ENCODE results near the gene WDR44.
"Not testable (repeated sequence)": the region's sequence is repeated elsewhere in the genome, so short reads cannot be mapped to it uniquely, and the experiment has no call there.

The WDR44 gene

GRCh38 chrX:118480172-118480571 lies 134.3 kb downstream of the WDR44 start:
- no peak for DNase-seq (ENCODE audit: low spot score)

GRCh38 chrX:118482384-118482783 lies 136.5 kb downstream of the WDR44 start:
- DNase-seq (ENCODE audit: low spot score) = not testable (repeated sequence)

GRCh38 chrX:118484216-118484903 lies 138.5 kb downstream of the WDR44 start:
- no peak for DNase-seq (ENCODE audit: low spot score)

DNA sequence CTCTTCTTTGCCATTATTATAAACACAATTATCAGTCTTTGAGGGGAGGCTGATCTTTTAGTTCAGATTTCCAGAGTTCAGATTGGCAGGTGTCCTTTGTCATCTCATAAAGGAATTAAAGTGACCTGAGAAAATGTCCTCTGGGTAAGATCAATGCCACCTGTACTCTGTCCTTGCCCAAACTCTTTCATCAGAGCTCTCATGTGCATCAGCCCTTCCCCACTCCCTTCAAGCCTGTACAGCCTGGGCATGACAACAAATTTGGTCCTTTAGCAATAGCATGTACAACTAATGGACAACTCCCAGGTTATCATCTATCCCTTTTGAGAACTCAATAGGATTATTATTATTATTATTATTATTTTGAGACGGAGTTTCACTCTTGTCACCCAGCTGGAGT lies 140.8 kb downstream of the WDR44 start:
- DNase-seq (ENCODE audit: low spot score) = not testable (repeated sequence)

- no peak for DNase-seq (ENCODE audit: low spot score)
Measured at GRCh38 chrX:118493016-118493415, 147.1 kb downstream of the WDR44 start.

DNA sequence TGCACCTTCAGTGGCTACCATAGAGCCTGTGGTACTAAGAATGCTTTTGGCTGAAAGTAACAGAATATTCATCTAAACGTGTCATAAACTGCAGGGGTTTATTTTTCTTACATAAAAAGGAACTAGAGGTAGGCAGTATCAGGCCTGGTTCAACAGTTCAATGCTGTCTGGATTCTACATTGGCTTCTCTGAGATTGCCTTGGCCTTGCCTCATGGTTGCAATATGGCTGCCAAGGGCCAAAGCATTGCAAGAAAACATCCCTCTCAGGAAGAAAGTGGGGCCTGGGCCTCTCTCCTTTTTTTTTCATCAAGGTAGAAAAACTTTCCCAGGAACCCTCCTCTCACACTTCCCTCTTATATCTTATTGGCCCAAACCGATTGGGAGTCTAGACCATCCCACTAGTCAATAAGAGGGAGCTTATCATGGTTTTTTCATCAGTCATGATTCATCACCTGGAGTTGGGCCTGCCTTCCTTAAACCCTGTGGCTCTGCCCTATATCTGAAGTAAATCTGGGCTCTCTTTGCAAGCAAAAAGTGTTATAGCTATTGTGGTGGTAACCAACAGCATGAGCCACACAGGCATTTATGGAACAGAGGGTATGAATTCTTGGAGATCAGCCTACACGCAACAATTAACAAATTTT lies 147.9 kb downstream of the WDR44 start:
- DNase-seq (ENCODE audit: low spot score) = no peak

DNA sequence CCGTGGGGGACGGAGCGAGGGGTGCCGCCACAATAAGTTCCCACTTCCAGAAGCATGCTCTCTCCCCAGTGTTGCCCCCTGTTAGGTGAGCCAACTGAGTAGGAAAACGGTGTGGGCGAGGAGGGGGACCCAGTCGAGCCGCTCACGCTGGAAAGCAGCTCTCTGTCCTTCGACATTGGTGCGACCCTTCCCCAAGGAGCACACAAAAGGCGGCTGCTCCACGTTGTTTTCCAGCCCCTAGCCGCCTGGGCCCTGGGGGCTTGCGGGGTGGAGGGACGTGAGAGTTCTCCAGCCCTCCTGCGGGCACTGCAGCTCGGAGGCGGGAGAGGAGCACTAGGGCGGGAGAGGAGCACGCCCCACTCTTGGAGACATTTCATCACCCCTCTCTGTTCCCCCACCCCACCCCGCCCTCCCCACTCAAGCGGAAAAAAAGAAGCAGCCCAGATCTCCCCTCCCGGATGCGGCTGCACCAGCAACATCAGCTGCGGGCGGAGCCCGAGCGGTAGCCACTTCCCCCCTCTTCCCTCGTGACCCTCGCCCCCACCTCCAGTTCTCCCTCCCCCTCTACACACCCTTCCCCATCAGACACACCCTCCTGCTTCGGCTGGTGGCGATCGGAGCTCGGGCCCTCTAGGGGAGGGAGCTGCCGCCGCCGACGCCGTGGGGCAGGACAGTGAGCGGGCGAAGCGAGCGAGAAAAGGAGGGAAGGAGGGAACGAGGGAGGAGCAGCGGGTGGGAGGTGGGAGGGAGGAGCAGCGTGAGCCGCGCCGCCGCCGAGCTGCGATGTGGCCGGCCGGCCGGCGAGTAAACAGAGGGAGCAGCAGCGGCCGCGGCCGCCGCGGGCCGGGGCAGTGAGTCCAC lies 149.4 kb downstream of the WDR44 start, which contains the start of gene DOCK11:
Gene DOCK11 (plus strand): TSS at position 755 of the 861 bp plus-strand sequence. CDS start 157 bp downstream, outside the sequence.
- no peak for DNase-seq (ENCODE audit: low spot score)

- DNase-seq (ENCODE audit: low spot score) = no peak
Measured at GRCh38 chrX:118495958-118496762, 150.3 kb downstream of the WDR44 start.

- no peak for DNase-seq (ENCODE audit: low spot score)
Measured at GRCh38 chrX:118496763-118497079, 150.8 kb downstream of the WDR44 start.

DNA sequence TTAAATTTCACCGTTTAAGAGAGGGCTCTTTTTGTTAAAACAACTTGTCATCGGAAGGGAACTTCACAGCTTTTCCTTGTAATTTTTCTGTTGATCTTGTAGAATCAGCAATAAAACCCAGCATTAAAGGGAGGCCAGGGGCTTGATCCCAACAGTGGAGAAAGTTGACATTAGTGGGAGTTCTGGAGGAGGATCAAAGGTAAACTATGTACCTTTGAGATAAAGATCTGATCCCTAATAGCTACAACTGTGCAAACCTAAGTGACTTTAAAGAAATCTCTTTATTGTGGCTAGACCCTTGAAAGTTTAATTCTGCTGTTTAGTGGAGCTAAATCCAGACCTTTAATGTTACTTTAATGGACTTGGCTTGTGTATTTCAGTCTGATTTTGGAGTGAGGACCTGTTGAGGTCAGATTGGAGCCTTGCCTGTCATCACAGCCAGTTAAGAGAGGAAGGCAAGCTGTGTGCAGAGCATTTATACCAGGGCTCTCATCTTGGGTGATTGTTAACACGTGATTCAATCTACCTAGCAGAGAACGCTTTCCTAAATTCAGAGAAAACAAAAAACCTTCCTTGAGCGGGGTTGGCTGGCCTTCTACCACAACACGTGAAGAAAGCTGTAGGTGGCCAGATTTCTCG lies 151.4 kb downstream of the WDR44 start:
- no peak for DNase-seq (ENCODE audit: low spot score)

DNA sequence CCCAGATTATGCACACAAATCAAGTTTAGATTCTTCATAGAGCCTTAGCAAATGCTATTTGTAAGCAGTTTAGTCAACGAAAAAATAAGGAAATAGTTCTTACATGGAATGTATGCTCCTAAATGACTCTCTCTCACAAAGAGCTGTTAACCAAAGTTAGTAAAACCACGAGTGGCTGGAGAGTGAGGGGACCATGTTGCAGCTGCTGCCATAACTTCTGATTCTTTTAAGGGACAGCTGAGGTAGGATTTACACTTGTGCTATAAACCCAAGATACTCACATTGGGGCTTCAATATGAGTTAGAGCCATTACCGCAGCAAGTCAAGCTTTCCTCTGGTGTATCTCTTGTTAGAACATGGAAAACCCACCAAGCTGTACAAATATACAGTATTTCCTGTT lies 152.4 kb downstream of the WDR44 start:
- no peak for DNase-seq (ENCODE audit: low spot score)

- no peak for DNase-seq (ENCODE audit: low spot score)
Measured at GRCh38 chrX:118498755-118499154, 152.8 kb downstream of the WDR44 start.

DNA sequence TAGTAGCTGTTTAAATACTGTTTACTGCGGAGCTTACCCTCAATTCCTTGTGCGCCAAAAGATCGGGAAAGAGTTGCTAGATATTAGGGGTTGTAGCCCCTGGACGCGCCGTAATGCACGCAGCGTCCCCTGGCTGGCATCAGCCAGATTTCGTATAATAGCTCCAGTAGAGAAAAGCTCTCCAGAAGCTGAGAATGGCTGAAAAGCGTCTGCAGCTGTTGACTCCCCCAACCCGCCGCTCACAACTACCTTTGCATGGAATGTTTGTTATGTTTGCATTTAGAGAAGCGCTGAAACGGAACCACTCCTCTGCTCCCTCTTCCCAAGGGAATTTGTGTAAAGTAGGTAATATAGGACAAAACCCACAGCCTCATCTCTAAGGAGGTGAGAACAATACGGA lies 153.4 kb downstream of the WDR44 start:
- no peak for DNase-seq (ENCODE audit: low spot score)

Data from kidney capillary endothelial cell (primary cell).